T47D (cell line): ENCODE data around the gene AFAP1L1.

Experiments
- DNase-seq, 2 experiments: peaks; one replicate each; pipeline versions ENCODE4 v3.0.0 to v3.0.0-alpha.2; 2011 to 2012; ENCODE audit warnings: low read depth in 1 of 2, low spot score in 1 of 2
- JUND ChIP-seq: IDR thresholded peaks from 2 replicates; pipeline ENCODE4 v1.6.1; 2012; ENCODE audit warnings: low read depth
- in situ Hi-C: cut with HindIII; loops from 2 replicates; pipeline ENCODE4 v1.10.0; 2016; ENCODE audit warnings: low sequenced_read_pairs, low pct_unique_long_range_greater_than_20kb

The AFAP1L1 gene

GRCh38 chr5:149242339-149242738 lies 29.3 kb upstream of the AFAP1L1 start:
- in situ Hi-C loops, result no loop called here

DNA sequence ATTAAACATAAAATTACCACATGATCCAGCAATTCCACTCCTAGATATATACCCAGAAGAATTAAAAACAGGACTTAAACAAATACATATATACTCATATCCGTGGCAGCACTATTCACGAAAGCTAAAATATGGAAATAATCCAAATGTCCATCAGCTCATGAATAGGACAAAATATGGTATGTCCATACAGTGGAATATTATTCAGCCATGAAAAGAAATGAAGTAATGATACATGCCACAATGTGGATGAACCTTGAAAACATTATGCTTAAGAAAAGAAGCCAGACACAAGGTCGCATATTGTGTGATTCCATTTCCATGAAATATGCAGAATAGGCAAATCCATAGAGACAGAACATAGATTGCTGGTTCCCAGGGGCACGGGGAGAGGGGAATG lies 24.8 kb upstream of the AFAP1L1 start:
- DNase-seq, result no peak
- no peak for TF ChIP-seq JUND
- in situ Hi-C loops, result no loop called here

More at GRCh38 chr5:149242339-149242738, 29.3 kb upstream of the AFAP1L1 start:
- no peak for DNase-seq
- no peak for TF ChIP-seq JUND

DNA sequence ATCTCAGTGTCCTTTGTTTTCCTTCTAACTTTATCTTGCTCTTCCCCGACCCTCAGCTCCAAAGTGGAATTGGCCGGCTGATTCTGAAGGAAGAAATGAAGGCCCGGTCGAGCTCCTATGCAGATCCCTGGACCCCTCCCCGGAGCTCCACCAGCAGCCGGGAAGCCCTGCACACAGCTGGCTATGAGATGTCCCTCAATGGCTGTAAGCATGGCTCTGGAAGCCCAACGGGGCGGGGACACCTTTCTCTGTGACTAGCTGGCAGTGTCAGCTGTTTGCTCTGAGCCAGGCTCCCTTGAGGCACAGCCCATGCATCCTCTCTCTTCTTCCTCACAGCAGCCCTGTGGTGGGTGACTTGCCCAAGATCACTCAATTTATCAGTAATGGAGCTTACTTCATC lies 23.9 kb upstream of the AFAP1L1 start:
- no peak for DNase-seq
- in situ Hi-C loops, result no loop called here
- TF ChIP-seq JUND, result no peak

- DNase-seq, result no peak
- in situ Hi-C loops, result no loop called here
- no peak for TF ChIP-seq JUND
Observed at GRCh38 chr5:149251546-149251945, 20.1 kb upstream of the AFAP1L1 start.

DNA sequence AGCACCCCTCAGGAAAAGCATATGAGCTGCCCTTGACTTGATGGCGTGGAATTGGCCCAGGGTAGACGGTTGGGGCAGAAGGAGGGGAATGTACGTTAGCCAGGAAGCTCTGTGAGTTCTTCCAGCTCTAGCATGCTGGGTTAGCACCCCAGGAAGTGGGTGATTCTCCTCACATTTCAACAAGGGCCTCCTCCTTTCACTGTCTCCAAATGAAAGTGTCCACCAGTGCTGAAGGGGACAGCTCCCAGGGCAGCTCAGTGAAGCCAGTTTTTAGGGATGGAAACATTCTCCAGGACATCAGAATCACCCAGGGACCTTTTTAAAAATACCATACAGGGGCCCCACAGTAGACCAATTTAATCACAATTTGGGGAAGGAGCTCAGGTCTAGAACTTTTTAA lies 17.2 kb upstream of the AFAP1L1 start:
- peak; percentile 61 to 80 for DNase-seq
- in situ Hi-C loops, result no loop called here
- TF ChIP-seq JUND, result no peak

DNA sequence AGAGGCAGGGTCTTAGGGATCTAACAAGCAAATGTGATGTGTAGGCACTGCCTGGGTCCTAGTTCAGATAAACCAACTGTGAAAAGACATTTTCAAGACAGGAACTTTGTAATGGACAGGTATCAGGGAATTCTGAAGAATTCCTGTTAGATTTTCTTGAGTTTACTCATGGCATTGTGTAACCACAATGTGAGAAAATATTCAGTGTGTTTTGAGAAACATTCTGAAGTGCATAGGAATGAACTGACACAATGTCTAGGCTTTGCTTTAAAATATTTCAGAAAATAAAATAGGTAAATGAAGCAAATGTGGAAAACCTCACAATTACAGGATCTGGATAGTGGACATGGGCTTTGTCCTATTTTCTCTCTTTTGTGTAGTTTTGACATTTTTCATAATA lies 15.2 kb upstream of the AFAP1L1 start:
- in situ Hi-C loops, result no loop called here
- no peak for DNase-seq
- no peak for TF ChIP-seq JUND

GRCh38 chr5:149257131-149257530 lies 14.5 kb upstream of the AFAP1L1 start:
- no peak for TF ChIP-seq JUND
- in situ Hi-C loops, result no loop called here
- DNase-seq, result no peak

- no peak for DNase-seq
- in situ Hi-C loops, result no loop called here
- no peak for TF ChIP-seq JUND
Observed at GRCh38 chr5:149257889-149258705, 13.6 kb upstream of the AFAP1L1 start.

- in situ Hi-C loops, result no loop called here
- DNase-seq, result no peak
- TF ChIP-seq JUND, result no peak
Observed at GRCh38 chr5:149260761-149261160, 10.9 kb upstream of the AFAP1L1 start.

DNA sequence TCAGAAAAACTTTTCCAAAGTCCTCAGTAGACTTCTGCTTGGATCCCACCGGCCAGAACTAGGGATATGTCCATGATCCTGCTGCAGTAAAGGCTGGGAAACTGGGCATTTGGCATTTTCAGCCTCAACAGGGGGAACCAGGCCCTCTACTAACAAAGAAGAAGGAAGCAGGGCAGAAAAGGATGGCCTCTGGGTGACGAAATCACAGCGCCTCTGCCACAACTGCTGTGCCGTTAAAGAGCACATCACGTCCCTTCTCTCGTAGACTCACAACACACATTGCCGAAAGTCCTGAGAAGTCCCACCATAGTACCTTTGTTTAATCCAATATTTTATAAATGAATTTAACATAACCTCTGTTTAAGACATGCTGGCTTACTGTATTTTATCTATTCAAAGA lies 10.4 kb upstream of the AFAP1L1 start:
- in situ Hi-C loops, result no loop called here
- no peak for DNase-seq
- no peak for TF ChIP-seq JUND

DNA sequence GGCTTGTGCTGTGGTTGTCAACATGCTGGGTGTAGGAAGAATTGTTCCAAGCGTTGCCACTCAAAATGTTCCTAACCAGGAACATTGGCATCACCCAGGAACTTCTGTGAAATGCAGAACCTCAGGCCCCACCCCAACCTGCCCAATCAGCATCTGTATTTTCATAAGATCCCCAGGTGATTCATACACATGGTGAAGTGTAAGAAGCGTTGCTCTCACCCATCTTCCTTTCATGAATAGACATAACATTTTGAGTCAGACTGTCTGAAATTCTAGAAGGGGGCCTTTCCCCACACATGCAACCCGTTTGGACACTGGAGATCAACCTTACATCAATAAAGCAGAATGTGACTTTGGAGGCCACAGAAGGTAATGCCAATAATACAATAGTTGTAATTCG lies 9.3 kb upstream of the AFAP1L1 start:
- DNase-seq, result no peak
- TF ChIP-seq JUND, result no peak
- in situ Hi-C loops, result no loop called here

GRCh38 chr5:149264439-149265067 lies 7.1 kb upstream of the AFAP1L1 start:
- TF ChIP-seq JUND, result no peak
- in situ Hi-C loops, result no loop called here
- peak; percentile 83 to 85 for DNase-seq

DNA sequence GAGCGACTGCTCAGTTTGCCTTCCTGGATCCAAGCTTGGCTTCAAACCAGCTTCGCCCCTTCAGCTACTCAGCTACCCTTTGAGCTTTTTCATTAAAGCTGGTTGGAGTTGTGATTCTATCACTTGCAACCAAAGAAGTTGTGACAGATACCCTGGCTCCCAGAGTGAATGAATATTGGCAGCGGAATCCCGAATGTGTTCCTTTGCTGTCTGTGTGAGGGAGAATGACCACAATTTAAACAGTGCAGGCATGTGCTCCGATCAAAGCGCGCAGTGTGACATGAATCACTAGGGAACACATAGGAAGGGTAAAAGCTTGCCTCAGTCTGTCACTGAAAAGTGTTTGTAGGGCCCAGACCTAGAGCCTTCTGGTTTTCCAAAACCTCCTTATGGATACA lies 6.6 kb upstream of the AFAP1L1 start:
- no peak for TF ChIP-seq JUND
- in situ Hi-C loops, result no loop called here
- DNase-seq, result no peak
